Vagina (tissue), 2 donors: ENCODE data around the gene FCAR.

Experiments
- CTCF ChIP-seq, 3 experiments: fragments of 450-650 bp in 2 of 3; fragments of 200-600 bp in 1 of 3; sonication (generic) in 1 of 3; IDR thresholded peaks; one replicate each; pipeline ENCODE4 v1.5.1; 2017 to 2019; ENCODE audit warnings: antibody characterized with exemption in 3 of 3, mild to moderate bottlenecking in 2 of 3, moderate library complexity in 2 of 3
- POLR2A ChIP-seq, 2 donors: fragments of 450-650 bp; IDR thresholded peaks; one replicate each; pipeline ENCODE4 v1.6.1; 2017; ENCODE audit warnings: antibody characterized with exemption in 2 of 2, mild to moderate bottlenecking in 2 of 2, moderate library complexity in 2 of 2
- POLR2AphosphoS5 ChIP-seq, 2 donors: sonication (generic); formaldehyde crosslinking; IDR thresholded peaks; one replicate each; pipeline ENCODE4 v1.9.0; 2017; ENCODE audit warnings: antibody characterized with exemption in 2 of 2, mild to moderate bottlenecking in 2 of 2, low read depth in 1 of 2; ENCODE audit not compliant: insufficient read depth in 1 of 2

DNA sequence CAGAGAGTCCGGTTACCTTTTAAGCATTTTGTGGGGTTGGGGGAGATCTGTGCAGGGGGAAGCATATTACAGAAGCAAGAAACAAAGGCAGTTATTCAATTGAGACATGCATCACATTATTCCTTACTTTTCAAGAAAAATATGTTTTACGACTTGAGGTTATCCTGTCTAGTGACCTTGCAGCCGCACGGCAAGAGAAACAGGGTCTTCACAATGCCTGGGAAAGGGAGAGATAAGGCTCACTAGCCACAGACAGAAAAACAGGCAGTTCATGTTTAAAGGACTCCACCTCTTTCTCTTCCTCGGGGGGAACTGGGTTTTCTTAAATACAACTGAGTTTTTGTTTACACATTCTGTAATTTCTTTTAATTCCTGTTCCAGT, 31.4 kb downstream of the FCAR start:
- no peak for TF ChIP-seq POLR2A (IDR thresholded peaks at IDR 0.05)
- no peak for TF ChIP-seq CTCF (IDR thresholded peaks at IDR 0.05)
- TF ChIP-seq POLR2AphosphoS5 (IDR thresholded peaks at IDR 0.05; ENCODE audit: insufficient read depth in 1 of 2, low read depth in 1 of 2), result no peak
